Fibroblast of the aortic adventitia (primary cell): Measurements from ENCODE around the gene MRPL19. TPM values are rescaled to one million over a fixed set of nuclear protein-coding genes. Genes with fewer than 3 reads are reported as not detected.
A peak's percentile ranks its signal among the peaks of the same experiment; 100 is the strongest.

Experiments
- DNase-seq: peaks from one replicate; pipeline ENCODE4 v3.0.0-alpha.2; 2010; ENCODE audit warnings: low read depth
- H3K4me3 ChIP-seq: 2 replicates; pipeline ENCODE4 v1.5.1; 2011; ENCODE audit warnings: low read depth, mild to moderate bottlenecking, control low read depth, low read length, moderate library complexity
- CTCF ChIP-seq: IDR thresholded peaks from 2 replicates; pipeline ENCODE4 v1.5.1; 2011; ENCODE audit warnings: mild to moderate bottlenecking, low read length, control low read depth, inconsistent platforms; ENCODE audit not compliant: insufficient read depth
- total RNA-seq: library from RNA; depleted of rRNA; stranded (reverse); fragments of >200 nt; gene quantifications from 2 replicates; pipeline ENCODE4 v1.2.3, GENCODE V29; 2012; ENCODE audit warnings: low replicate concordance

The MRPL19 gene
- total RNA-seq, 1 donor: 38.0 TPM

- DNase-seq: no peak
- no peak overlapping the region for H3K4me3 ChIP-seq
- TF ChIP-seq CTCF: no peak
These were observed 56.0 kb downstream of the MRPL19 start for GRCh38 chr2:75702593-75702992.

- no peak for DNase-seq
- no peak overlapping the region for H3K4me3 ChIP-seq
- TF ChIP-seq CTCF: no peak
These were observed 57.2 kb downstream of the MRPL19 start for GRCh38 chr2:75703589-75704287.

- peak; percentile 3 for DNase-seq
- H3K4me3 ChIP-seq: no peak overlapping the region
- no peak for TF ChIP-seq CTCF
These were observed 59.3 kb downstream of the MRPL19 start for GRCh38 chr2:75705921-75706320.

GRCh38 chr2:75707901-75708300 is 61.3 kb downstream of the MRPL19 start:
- DNase-seq: peak; percentile 27
- H3K4me3 ChIP-seq: no peak overlapping the region
- TF ChIP-seq CTCF: no peak

- DNase-seq: peak; percentile 14
- peak overlapping the region; percentile 79 for H3K4me3 ChIP-seq
- TF ChIP-seq CTCF: no peak
These were observed 62.7 kb downstream of the MRPL19 start for GRCh38 chr2:75709297-75709696.

- DNase-seq: peak; percentile 45
- peak overlapping the region; percentile 79 for H3K4me3 ChIP-seq
- TF ChIP-seq CTCF: no peak
These were observed 63.6 kb downstream of the MRPL19 start for GRCh38 chr2:75710220-75710576.
